Stimulated activated CD4-positive, alpha-beta T cell treated with anti-CD3 and anti-CD28 coated beads, Interleukin-2, amount 100 ng/mL, for 24 hours (primary cell): ENCODE results near the gene USP17L26.
"Not testable (repeated sequence)": the region's sequence is repeated elsewhere in the genome, so short reads cannot be mapped to it uniquely, and the experiment has no call there.

ENCODE experiments used
- DNase-seq, 2 donors: peaks; one replicate each; pipeline ENCODE4 v3.0.0-alpha.2; 2020

USP17L26 gene, protein sequence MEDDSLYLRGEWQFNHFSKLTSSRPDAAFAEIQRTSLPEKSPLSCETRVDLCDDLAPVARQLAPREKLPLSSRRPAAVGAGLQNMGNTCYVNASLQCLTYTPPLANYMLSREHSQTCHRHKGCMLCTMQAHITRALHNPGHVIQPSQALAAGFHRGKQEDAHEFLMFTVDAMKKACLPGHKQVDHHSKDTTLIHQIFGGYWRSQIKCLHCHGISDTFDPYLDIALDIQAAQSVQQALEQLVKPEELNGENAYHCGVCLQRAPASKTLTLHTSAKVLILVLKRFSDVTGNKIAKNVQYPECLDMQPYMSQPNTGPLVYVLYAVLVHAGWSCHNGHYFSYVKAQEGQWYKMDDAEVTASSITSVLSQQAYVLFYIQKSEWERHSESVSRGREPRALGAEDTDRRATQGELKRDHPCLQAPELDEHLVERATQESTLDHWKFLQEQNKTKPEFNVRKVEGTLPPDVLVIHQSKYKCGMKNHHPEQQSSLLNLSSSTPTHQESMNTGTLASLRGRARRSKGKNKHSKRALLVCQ

DNA sequence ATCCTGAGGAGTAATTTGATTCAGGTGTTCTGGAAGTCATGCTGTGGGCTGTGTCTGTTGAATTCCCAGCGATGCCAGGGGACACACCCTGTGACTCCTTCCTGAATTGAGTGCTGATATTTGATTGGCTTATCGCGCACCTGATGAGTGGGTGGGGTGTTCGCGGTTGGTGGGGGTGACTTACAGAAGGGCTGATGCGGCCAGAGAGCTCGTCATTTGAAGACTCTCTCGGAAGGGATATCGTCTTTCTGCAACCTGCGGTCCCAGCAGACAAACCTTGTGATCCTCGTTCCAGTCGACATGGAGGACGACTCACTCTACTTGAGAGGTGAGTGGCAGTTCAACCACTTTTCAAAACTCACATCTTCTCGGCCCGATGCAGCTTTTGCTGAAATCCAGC lies at the start of gene USP17L26:
Gene USP17L26, plus strand, starts transcription at position 301 of the 400 bp plus-strand sequence. Its CDS starts 0 bp downstream, at position 301.
- DNase-seq = not testable (repeated sequence)

- DNase-seq = not testable (repeated sequence)
These were observed 10.3 kb upstream of the USP17L26 start for GRCh38 chr4:9324191-9324590.

DNA sequence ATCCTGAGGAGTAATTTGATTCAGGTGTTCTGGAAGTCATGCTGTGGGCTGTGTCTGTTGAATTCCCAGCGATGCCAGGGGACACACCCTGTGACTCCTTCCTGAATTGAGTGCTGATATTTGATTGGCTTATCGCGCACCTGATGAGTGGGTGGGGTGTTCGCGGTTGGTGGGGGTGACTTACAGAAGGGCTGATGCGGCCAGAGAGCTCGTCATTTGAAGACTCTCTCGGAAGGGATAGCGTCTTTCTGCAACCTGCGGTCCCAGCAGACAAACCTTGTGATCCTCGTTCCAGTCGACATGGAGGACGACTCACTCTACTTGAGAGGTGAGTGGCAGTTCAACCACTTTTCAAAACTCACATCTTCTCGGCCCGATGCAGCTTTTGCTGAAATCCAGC lies 9.6 kb upstream of the USP17L26 start, which contains the start of gene USP17L24:
Gene USP17L24, plus strand, starts transcription at position 301 of the 400 bp plus-strand sequence. Its CDS starts 0 bp downstream, at position 301.
- DNase-seq = not testable (repeated sequence)

DNA sequence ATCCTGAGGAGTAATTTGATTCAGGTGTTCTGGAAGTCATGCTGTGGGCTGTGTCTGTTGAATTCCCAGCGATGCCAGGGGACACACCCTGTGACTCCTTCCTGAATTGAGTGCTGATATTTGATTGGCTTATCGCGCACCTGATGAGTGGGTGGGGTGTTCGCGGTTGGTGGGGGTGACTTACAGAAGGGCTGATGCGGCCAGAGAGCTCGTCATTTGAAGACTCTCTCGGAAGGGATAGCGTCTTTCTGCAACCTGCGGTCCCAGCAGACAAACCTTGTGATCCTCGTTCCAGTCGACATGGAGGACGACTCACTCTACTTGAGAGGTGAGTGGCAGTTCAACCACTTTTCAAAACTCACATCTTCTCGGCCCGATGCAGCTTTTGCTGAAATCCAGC lies 4.8 kb upstream of the USP17L26 start, which contains the start of gene USP17L25:
Gene USP17L25, plus strand, starts transcription at position 301 of the 400 bp plus-strand sequence. Its CDS starts 0 bp downstream, at position 301.
- not testable (repeated sequence) for DNase-seq

DNA sequence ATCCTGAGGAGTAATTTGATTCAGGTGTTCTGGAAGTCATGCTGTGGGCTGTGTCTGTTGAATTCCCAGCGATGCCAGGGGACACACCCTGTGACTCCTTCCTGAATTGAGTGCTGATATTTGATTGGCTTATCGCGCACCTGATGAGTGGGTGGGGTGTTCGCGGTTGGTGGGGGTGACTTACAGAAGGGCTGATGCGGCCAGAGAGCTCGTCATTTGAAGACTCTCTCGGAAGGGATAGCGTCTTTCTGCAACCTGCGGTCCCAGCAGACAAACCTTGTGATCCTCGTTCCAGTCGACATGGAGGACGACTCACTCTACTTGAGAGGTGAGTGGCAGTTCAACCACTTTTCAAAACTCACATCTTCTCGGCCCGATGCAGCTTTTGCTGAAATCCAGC lies 4.6 kb downstream of the USP17L26 start, which contains the start of gene USP17L5:
Gene USP17L5, plus strand, starts transcription at position 301 of the 400 bp plus-strand sequence. Its CDS starts 0 bp downstream, at position 301.
- not testable (repeated sequence) for DNase-seq

DNA sequence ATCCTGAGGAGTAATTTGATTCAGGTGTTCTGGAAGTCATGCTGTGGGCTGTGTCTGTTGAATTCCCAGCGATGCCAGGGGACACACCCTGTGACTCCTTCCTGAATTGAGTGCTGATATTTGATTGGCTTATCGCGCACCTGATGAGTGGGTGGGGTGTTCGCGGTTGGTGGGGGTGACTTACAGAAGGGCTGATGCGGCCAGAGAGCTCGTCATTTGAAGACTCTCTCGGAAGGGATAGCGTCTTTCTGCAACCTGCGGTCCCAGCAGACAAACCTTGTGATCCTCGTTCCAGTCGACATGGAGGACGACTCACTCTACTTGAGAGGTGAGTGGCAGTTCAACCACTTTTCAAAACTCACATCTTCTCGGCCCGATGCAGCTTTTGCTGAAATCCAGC lies 9.4 kb downstream of the USP17L26 start, which contains the start of gene USP17L27:
Gene USP17L27, plus strand, starts transcription at position 301 of the 400 bp plus-strand sequence. Its CDS starts 0 bp downstream, at position 301.
- DNase-seq = not testable (repeated sequence)

DNA sequence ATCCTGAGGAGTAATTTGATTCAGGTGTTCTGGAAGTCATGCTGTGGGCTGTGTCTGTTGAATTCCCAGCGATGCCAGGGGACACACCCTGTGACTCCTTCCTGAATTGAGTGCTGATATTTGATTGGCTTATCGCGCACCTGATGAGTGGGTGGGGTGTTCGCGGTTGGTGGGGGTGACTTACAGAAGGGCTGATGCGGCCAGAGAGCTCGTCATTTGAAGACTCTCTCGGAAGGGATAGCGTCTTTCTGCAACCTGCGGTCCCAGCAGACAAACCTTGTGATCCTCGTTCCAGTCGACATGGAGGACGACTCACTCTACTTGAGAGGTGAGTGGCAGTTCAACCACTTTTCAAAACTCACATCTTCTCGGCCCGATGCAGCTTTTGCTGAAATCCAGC lies 14.1 kb downstream of the USP17L26 start, which contains the start of gene USP17L28:
Gene USP17L28, plus strand, starts transcription at position 301 of the 400 bp plus-strand sequence. Its CDS starts 0 bp downstream, at position 301.
- DNase-seq = not testable (repeated sequence)

- not testable (repeated sequence) for DNase-seq
These were observed 16.4 kb downstream of the USP17L26 start for GRCh38 chr4:9350866-9351265.

- not testable (repeated sequence) for DNase-seq
These were observed 18.9 kb downstream of the USP17L26 start, which contains the start of gene USP17L29 for GRCh38 chr4:9353338-9353737. Gene USP17L29, plus strand, starts transcription at chr4:9353638. Its CDS starts 0 bp downstream, at chr4:9353638.

GRCh38 chr4:9362829-9363228 lies 28.4 kb downstream of the USP17L26 start, which contains the start of gene USP17L30:
Gene USP17L30, plus strand, starts transcription at chr4:9363129. Its CDS starts 0 bp downstream, at chr4:9363129.
- DNase-seq = not testable (repeated sequence)

DNA sequence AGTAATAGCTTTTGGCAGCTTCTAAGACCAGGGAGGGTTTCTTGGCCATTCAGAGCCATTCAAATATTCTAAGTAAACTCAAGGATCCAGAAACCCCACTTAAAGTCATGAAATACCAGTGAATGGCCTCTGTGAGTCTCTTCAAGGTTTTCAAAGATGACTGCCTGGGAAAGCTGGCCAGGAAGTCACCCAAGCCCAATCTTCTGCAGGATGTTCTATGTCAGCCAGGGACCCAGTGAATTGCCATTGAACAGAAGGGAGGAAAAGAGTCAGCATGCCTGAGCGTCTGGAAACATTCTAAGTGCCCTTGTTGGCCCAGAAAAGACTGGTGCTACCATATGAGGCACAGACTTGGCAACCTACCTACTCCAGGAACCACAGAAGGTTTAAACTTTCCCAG lies 45.4 kb downstream of the USP17L26 start:
- not testable (repeated sequence) for DNase-seq

DNA sequence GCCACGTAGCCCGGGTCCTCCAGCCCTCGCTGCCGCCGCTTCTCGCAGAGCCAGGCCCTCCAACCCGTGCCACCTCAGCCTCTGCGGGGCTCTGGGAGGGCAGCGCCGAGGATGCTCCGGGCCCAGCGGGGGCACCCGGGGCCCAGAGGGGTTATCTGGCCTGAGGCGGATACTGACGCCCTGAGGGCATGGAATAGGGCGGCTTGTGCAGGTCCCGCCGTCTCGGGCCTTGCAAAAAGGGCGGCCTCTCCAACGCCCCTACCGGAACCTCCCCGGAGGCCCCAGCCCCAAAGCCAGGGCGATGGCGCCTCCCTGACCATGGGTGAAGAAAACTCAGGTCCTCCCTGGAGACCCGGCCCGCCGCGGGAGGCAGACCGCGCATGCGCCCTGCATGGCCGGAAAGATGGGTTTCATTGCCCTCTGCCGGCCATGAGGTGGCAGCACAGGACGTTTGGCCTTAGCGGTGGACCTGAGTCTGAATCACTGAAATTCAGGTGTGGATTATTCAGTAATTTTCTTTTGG lies 46.6 kb downstream of the USP17L26 start:
- DNase-seq = peak; percentile 67 to 69

DNA sequence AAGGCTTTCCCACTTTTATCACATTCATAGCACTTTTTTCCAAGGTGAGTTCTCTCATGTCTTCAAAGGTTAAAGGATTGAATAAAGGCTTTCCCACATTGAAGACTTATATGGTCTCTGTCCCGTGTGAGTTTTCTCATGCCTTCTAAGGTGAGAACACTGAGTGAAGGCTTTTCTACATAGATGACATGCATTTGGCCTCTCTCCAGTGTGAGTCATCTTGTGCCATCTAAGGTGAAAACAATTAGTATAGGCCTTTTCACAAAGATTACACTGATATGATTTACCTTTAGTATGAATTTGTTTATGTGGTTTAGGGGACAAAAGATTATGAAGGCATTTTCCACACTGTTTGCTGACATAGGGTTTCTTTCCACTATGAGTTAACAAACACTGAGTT lies 49.7 kb downstream of the USP17L26 start:
- DNase-seq = no peak
